ENCODE data around the gene HERC3.

HERC3 gene

GRCh38 chr4:88591787-88592599 is at the start of gene HERC3:
TSS of gene HERC3 (plus strand) at chr4:88592480. CDS start at chr4:88605824, 13,344 bp downstream.
- TF ChIP-seq GATA2 (IDR thresholded peaks at IDR 0.05; ENCODE audit: low read depth, low read length): no peak
- no peak for TF ChIP-seq GATA3 (IDR thresholded peaks at IDR 0.05; ENCODE audit: low read depth, low read length)

- no peak for TF ChIP-seq GATA3 (IDR thresholded peaks at IDR 0.05; ENCODE audit: low read depth, low read length)
- TF ChIP-seq GATA2 (IDR thresholded peaks at IDR 0.05; ENCODE audit: low read depth, low read length): no peak
Observed at GRCh38 chr4:88549815-88550214, 42.5 kb upstream of the HERC3 start.

- no peak for TF ChIP-seq GATA3 (IDR thresholded peaks at IDR 0.05; ENCODE audit: low read depth, low read length)
- TF ChIP-seq GATA2 (IDR thresholded peaks at IDR 0.05; ENCODE audit: low read depth, low read length): no peak
Observed at GRCh38 chr4:88567591-88567990, 24.7 kb upstream of the HERC3 start.

- TF ChIP-seq GATA2 (IDR thresholded peaks at IDR 0.05; ENCODE audit: low read depth, low read length): no peak
- no peak for TF ChIP-seq GATA3 (IDR thresholded peaks at IDR 0.05; ENCODE audit: low read depth, low read length)
Observed at GRCh38 chr4:88570001-88570400, 22.3 kb upstream of the HERC3 start.

GRCh38 chr4:88573276-88573980 is 18.9 kb upstream of the HERC3 start:
- TF ChIP-seq GATA2 (IDR thresholded peaks at IDR 0.05; ENCODE audit: low read depth, low read length) (no peak), GATA3 (IDR thresholded peaks at IDR 0.05; ENCODE audit: low read depth, low read length) (no peak)

GRCh38 chr4:88573995-88574394 is 18.3 kb upstream of the HERC3 start:
- TF ChIP-seq GATA2 (IDR thresholded peaks at IDR 0.05; ENCODE audit: low read depth, low read length) (no peak), GATA3 (IDR thresholded peaks at IDR 0.05; ENCODE audit: low read depth, low read length) (no peak)

GRCh38 chr4:88575186-88575585 is 17.1 kb upstream of the HERC3 start:
- TF ChIP-seq GATA2 (IDR thresholded peaks at IDR 0.05; ENCODE audit: low read depth, low read length) (no peak), GATA3 (IDR thresholded peaks at IDR 0.05; ENCODE audit: low read depth, low read length) (no peak)

GRCh38 chr4:88582493-88582892 is 9.8 kb upstream of the HERC3 start:
- TF ChIP-seq GATA2 (IDR thresholded peaks at IDR 0.05; ENCODE audit: low read depth, low read length) (no peak), GATA3 (IDR thresholded peaks at IDR 0.05; ENCODE audit: low read depth, low read length) (no peak)

GRCh38 chr4:88583631-88584470 is 8.4 kb upstream of the HERC3 start:
- no peak for TF ChIP-seq GATA3 (IDR thresholded peaks at IDR 0.05; ENCODE audit: low read depth, low read length)
- no peak for TF ChIP-seq GATA2 (IDR thresholded peaks at IDR 0.05; ENCODE audit: low read depth, low read length)

- TF ChIP-seq GATA2 (IDR thresholded peaks at IDR 0.05; ENCODE audit: low read depth, low read length) (no peak), GATA3 (IDR thresholded peaks at IDR 0.05; ENCODE audit: low read depth, low read length) (no peak)
Observed at GRCh38 chr4:88584471-88584900, 7.8 kb upstream of the HERC3 start.

GRCh38 chr4:88585917-88586316 is 6.4 kb upstream of the HERC3 start:
- TF ChIP-seq GATA3 (IDR thresholded peaks at IDR 0.05; ENCODE audit: low read depth, low read length) (no peak), GATA2 (IDR thresholded peaks at IDR 0.05; ENCODE audit: low read depth, low read length) (no peak)

- no peak for TF ChIP-seq GATA3 (IDR thresholded peaks at IDR 0.05; ENCODE audit: low read depth, low read length)
- no peak for TF ChIP-seq GATA2 (IDR thresholded peaks at IDR 0.05; ENCODE audit: low read depth, low read length)
Observed at GRCh38 chr4:88587306-88587705, 5.0 kb upstream of the HERC3 start.

GRCh38 chr4:88592600-88593448 is 544 bp downstream of the HERC3 start:
- no peak for TF ChIP-seq GATA3 (IDR thresholded peaks at IDR 0.05; ENCODE audit: low read depth, low read length)

All from SH-SY5Y (cell line).